GM13976 (cell line): Measurements from ENCODE around the gene SLC6A17.

ENCODE experiments used
- DNase-seq: peaks from one replicate; pipeline ENCODE4 v3.0.0; 2012; ENCODE audit warnings: low spot score
- CTCF ChIP-seq: IDR thresholded peaks from 2 replicates; pipeline ENCODE4 v1.5.1; 2012; ENCODE audit warnings: borderline replicate concordance, mild to moderate bottlenecking; ENCODE audit not compliant: insufficient read depth; ENCODE audit errors: extremely low read depth, missing control alignments, control extremely low read depth
- in situ Hi-C: fragments of 300-500 bp; cut with MboI; formaldehyde crosslinking; loops from one replicate; pipeline ENCODE4 v1.12.0; 2022; ENCODE audit warnings: low sequenced_read_pairs, mixed read lengths, inconsistent platforms; ENCODE audit not compliant: unreplicated experiment

The SLC6A17 gene

GRCh38 chr1:110134050-110134595 is 16.2 kb upstream of the SLC6A17 start:
- DNase-seq = no peak
- TF ChIP-seq CTCF = no peak
- in situ Hi-C loops = no loop called here

DNA sequence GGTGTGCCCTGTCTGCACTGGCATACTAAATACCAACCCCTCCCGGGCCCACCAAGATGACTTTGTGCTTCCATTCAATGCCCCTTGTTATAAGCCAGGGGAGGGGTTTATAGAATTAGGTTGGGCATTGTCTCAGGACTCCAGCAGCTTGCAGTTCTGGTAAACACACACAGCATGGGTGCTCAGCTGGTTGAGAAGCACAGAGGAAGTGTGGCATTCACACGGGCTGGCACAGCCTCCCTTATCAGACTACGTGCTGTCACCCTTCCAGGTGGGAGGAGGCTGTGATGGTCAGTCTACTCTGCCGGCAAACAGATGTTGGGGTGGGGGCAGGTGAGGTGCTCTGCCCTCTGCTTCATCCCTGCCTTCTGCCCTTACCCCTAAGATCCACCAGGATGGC is 15.0 kb upstream of the SLC6A17 start:
- DNase-seq = no peak
- in situ Hi-C loops = no loop called here

GRCh38 chr1:110135666-110136065 is 14.6 kb upstream of the SLC6A17 start:
- DNase-seq = no peak
- no peak for TF ChIP-seq CTCF
- in situ Hi-C loops = no loop called here

More for the DNA sequence above, 15.0 kb upstream of the SLC6A17 start:
- TF ChIP-seq CTCF = no peak

DNA sequence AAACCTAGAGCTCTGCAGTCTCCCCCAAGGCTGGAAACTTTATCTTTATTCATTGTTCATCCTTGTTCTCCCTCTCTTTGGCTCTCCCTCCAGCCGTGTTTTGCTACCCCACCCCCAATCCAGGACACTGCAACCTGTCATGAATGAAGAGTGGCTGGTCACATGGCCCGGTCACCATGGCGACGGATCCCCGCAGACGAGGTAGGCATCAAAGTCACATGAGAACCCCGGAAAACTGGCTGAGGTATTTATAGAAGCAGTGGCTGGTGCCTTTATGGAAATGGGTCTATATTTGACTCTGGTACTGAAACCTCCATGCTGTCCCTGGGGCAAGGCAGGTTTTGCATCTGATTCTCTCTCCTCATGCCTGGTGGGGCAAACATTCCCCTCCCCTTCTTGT is 13.4 kb upstream of the SLC6A17 start:
- DNase-seq = no peak
- no peak for TF ChIP-seq CTCF
- in situ Hi-C loops = no loop called here

GRCh38 chr1:110138956-110139355 is 11.3 kb upstream of the SLC6A17 start:
- TF ChIP-seq CTCF = no peak
- in situ Hi-C loops = no loop called here

DNA sequence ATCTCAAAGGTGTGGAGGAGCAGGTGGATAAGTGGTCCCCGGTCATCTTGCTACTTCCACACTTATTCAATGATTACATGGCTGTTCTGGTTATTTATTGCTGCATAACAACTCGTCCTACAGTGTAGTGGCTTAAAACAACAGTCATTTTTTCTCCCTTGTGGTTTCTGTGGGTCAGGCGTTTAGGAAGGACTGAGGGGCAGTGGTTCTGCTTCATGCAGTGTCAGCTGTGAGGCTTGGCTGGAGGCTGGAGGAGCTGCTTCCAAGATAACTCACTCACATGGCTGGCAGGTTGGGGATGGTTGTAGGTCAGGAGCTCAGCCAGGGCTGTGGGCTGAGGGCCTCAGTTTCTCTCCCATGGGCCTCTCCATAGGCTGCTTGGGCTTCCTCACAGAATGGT is 5.9 kb upstream of the SLC6A17 start:
- TF ChIP-seq CTCF = no peak
- in situ Hi-C loops = no loop called here
- no peak for DNase-seq

More at GRCh38 chr1:110138956-110139355, 11.3 kb upstream of the SLC6A17 start:
- no peak for DNase-seq
